ENCODE measurements around the gene HSPA12B. TPM values are rescaled to one million over a fixed set of nuclear protein-coding genes. Genes with fewer than 3 reads are reported as not detected.

HSPA12B gene
- total RNA-seq, 1 donor from 2014 or later = 14.6 TPM

DNA sequence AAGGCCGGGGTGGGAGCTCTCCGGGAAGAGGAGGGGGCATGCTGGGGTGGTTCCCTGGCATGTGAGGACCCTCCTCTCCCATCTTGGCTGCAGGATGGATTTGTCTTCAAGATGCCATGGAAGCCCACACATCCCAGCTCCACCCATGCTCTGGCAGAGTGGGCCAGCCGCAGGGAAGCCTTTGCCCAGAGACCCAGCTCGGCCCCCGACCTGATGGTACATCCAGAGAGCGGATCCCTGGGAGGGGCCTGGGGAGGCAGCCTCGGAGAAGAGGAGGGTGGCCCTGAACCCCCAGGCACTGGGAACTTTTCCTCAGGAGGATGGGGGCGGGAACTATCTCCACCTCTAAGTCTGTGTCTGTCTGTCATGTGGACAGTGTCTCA is 68.4 kb downstream of the HSPA12B start:
- Histone ChIP-seq H3K4me3 (ENCODE audit: low read length in 3 of 3) (no peak overlapping the region), H3K27me3 (ENCODE audit: control insufficient read depth in 3 of 3, insufficient read depth in 3 of 3, low read length in 3 of 3) (no peaks in the 10 kb centered on the region), H3K27ac (ENCODE audit: low read depth, low read length) (no peak overlapping the region), H3K4me1 (ENCODE audit: control insufficient read depth in 3 of 3, insufficient read depth in 3 of 3, low read length in 3 of 3) (peaks cover 11 to 28% (median 12%) of the 10 kb centered on the region in 3 donors), H3K36me3 (ENCODE audit: control insufficient read depth in 3 of 3, insufficient read depth in 3 of 3, low read length in 3 of 3) (peaks cover 16 to 36% (median 18%) of the 10 kb centered on the region in 3 donors), H3K9ac (ENCODE audit: low read depth in 1 of 3, low read length in 3 of 3) (no peak overlapping the region), H3K9me3 (ENCODE audit: control insufficient read depth in 3 of 3, low read length in 3 of 3) (no peaks in the 10 kb centered on the region)

DNA sequence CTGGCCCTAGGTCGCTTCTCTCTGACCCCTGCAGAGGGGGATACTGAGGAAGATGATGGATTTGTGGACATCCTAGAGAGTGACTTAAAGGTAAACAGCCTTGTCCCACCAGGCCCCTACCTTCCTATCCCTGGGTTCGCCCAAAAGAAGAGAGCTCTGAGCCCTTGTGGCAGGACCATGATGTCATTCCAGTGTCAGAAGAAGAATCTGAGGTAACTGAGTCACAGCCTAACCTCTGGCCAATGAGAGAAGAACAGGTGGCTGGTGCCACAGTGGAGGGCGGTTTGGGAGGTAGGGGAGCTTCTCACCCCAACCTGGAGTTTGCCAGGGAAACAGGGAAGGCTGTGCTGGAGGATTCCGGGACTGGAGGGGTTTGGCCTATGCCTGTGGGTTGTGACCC is 68.8 kb downstream of the HSPA12B start:
- peaks cover 15 to 32% (median 16%) of the 10 kb centered on the region in 3 donors for H3K4me1 ChIP-seq (ENCODE audit: control insufficient read depth in 3 of 3, insufficient read depth in 3 of 3, low read length in 3 of 3)
- H3K4me3 ChIP-seq (ENCODE audit: low read length in 3 of 3) = no peak overlapping the region
- no peak overlapping the region for H3K9ac ChIP-seq (ENCODE audit: low read depth in 1 of 3, low read length in 3 of 3)
- no peaks in the 10 kb centered on the region for H3K27me3 ChIP-seq (ENCODE audit: control insufficient read depth in 3 of 3, insufficient read depth in 3 of 3, low read length in 3 of 3)
- no peak overlapping the region for H3K27ac ChIP-seq (ENCODE audit: low read depth, low read length)
- H3K36me3 ChIP-seq (ENCODE audit: control insufficient read depth in 3 of 3, insufficient read depth in 3 of 3, low read length in 3 of 3) = peaks cover 16 to 36% (median 18%) of the 10 kb centered on the region in 3 donors
- H3K9me3 ChIP-seq (ENCODE audit: control insufficient read depth in 3 of 3, low read length in 3 of 3) = no peaks in the 10 kb centered on the region

DNA sequence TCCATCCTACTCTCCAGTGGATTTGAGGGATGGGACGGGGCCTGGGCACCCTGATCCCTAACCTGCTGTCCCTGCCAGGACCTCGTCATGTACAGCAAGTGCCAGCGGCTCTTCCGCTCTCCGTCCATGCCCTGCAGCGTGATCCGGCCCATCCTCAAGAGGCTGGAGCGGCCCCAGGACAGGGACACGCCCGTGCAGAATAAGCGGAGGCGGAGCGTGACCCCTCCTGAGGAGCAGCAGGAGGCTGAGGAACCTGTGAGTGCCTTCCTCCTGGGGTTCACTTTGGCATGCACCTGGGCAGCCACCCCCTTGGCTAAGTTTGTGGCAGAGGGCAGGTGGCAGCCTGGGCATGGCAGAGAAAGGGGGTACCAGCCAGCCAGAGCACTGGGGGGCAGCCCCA is 69.4 kb downstream of the HSPA12B start:
- Histone ChIP-seq H3K9ac (ENCODE audit: low read depth in 1 of 3, low read length in 3 of 3) (no peak overlapping the region), H3K27ac (ENCODE audit: low read depth, low read length) (no peak overlapping the region), H3K4me3 (ENCODE audit: low read length in 3 of 3) (no peak overlapping the region), H3K4me1 (ENCODE audit: control insufficient read depth in 3 of 3, insufficient read depth in 3 of 3, low read length in 3 of 3) (peaks cover 15 to 30% (median 15%) of the 10 kb centered on the region in 3 donors), H3K9me3 (ENCODE audit: control insufficient read depth in 3 of 3, low read length in 3 of 3) (no peaks in the 10 kb centered on the region), H3K36me3 (ENCODE audit: control insufficient read depth in 3 of 3, insufficient read depth in 3 of 3, low read length in 3 of 3) (peaks cover 16 to 36% (median 18%) of the 10 kb centered on the region in 3 donors), H3K27me3 (ENCODE audit: control insufficient read depth in 3 of 3, insufficient read depth in 3 of 3, low read length in 3 of 3) (no peaks in the 10 kb centered on the region)

Other genes with a start within 250 kb of the HSPA12B start
- gene GFRA4, start 69.3 kb upstream of the HSPA12B start, total RNA-seq = not detected
- 30.8 TPM for gene ADAM33, start 50.7 kb upstream of the HSPA12B start, total RNA-seq
- gene SIGLEC1, start 20.1 kb upstream of the HSPA12B start, total RNA-seq = 2.1 TPM
- 9.4 TPM for gene ADISSP, start 35.1 kb downstream of the HSPA12B start, total RNA-seq
- not detected for gene SPEF1, start 48.8 kb downstream of the HSPA12B start, total RNA-seq
- 46.4 TPM for gene CENPB, start 54.1 kb downstream of the HSPA12B start, total RNA-seq
- 28.7 TPM for gene CDC25B, start 63.6 kb downstream of the HSPA12B start, total RNA-seq
- 8.9 TPM for gene AP5S1, start 87.9 kb downstream of the HSPA12B start, total RNA-seq
- 14.6 TPM for gene MAVS, start 114.1 kb downstream of the HSPA12B start, total RNA-seq
- gene PANK2, start 156.7 kb downstream of the HSPA12B start, total RNA-seq = 39.7 TPM